ENCODE measurements around the gene PDXP. TPM values are rescaled to one million over a fixed set of nuclear protein-coding genes. Genes with fewer than 3 reads are reported as not detected.
A peak's percentile ranks its signal among the peaks of the same experiment; 100 is the strongest.

Gene PDXP
- total and polyA plus RNA-seq, 2 donors (not counting 1 experiment from before 2014, with no cell fraction given), result 4.0 to 7.9 TPM

- Histone ChIP-seq H3K27ac (ENCODE audit: insufficient read depth, low read length) (no peak overlapping the region), H3K4me3 (replicated peaks in 1 of 4; ENCODE audit: control extremely low read depth in 1 of 4, insufficient read depth in 1 of 4, low read depth in 3 of 4, low read length in 4 of 4) (no peak overlapping the region), H2AFZ (ENCODE audit: low read length) (no peak overlapping the region), H3K9ac (ENCODE audit: insufficient read depth, low read length) (no peak overlapping the region), H3K4me1 (ENCODE audit: control insufficient read depth, extremely low read depth, insufficient read depth, low read length) (no peaks in the 10 kb centered on the region), H3K4me2 (ENCODE audit: extremely low read depth, insufficient read depth, low read length) (no peak overlapping the region), H3K27me3 (ENCODE audit: control insufficient read depth, insufficient read depth, low read length) (no peaks in the 10 kb centered on the region), H3K79me2 (ENCODE audit: control insufficient read depth, insufficient read depth, low read length) (no peaks in the 10 kb centered on the region), H4K20me1 (ENCODE audit: control insufficient read depth, extremely low read depth, insufficient read depth, low read length) (no peaks in the 10 kb centered on the region), H3K36me3 (ENCODE audit: control insufficient read depth, insufficient read depth, low read length) (peaks cover 21% of the 10 kb centered on the region), H3K9me3 (ENCODE audit: control insufficient read depth, insufficient read depth, low read depth, low read length) (no peaks in the 10 kb centered on the region)
- DNase-seq (ENCODE audit: low read depth in 2 of 2), result peak in 1 of 2 donors; percentile 59
- no peak for TF ChIP-seq CTCF (conservative IDR thresholded peaks at IDR 0.05 in 1 of 2, IDR thresholded peaks at IDR 0.05 in 1 of 2; ENCODE audit: low read depth in 1 of 2, low read length in 2 of 2)
- TF ChIP-seq EZH2 (IDR thresholded peaks at IDR 0.05; ENCODE audit: low read length, missing control alignments), result no peak
Measured at GRCh38 chr22:37626144-37626543, 32.4 kb upstream of the PDXP start.

GRCh38 chr22:37626556-37627075 is 31.9 kb upstream of the PDXP start:
- Histone ChIP-seq H2AFZ (ENCODE audit: low read length) (no peak overlapping the region), H3K9ac (ENCODE audit: insufficient read depth, low read length) (no peak overlapping the region), H3K79me2 (ENCODE audit: control insufficient read depth, insufficient read depth, low read length) (no peaks in the 10 kb centered on the region), H3K27ac (ENCODE audit: insufficient read depth, low read length) (no peak overlapping the region), H3K36me3 (ENCODE audit: control insufficient read depth, insufficient read depth, low read length) (peaks cover 20% of the 10 kb centered on the region), H3K9me3 (ENCODE audit: control insufficient read depth, insufficient read depth, low read depth, low read length) (no peaks in the 10 kb centered on the region), H3K27me3 (ENCODE audit: control insufficient read depth, insufficient read depth, low read length) (no peaks in the 10 kb centered on the region), H3K4me3 (replicated peaks in 1 of 4; ENCODE audit: control extremely low read depth in 1 of 4, insufficient read depth in 1 of 4, low read depth in 3 of 4, low read length in 4 of 4) (no peak overlapping the region), H3K4me1 (ENCODE audit: control insufficient read depth, extremely low read depth, insufficient read depth, low read length) (no peaks in the 10 kb centered on the region), H4K20me1 (ENCODE audit: control insufficient read depth, extremely low read depth, insufficient read depth, low read length) (no peaks in the 10 kb centered on the region), H3K4me2 (ENCODE audit: extremely low read depth, insufficient read depth, low read length) (no peak overlapping the region)
- no peak for TF ChIP-seq CTCF (conservative IDR thresholded peaks at IDR 0.05 in 1 of 2, IDR thresholded peaks at IDR 0.05 in 1 of 2; ENCODE audit: low read depth in 1 of 2, low read length in 2 of 2)
- no peak for TF ChIP-seq EZH2 (IDR thresholded peaks at IDR 0.05; ENCODE audit: low read length, missing control alignments)
- no peak for DNase-seq (ENCODE audit: low read depth in 2 of 2)

- Histone ChIP-seq H3K4me3 (replicated peaks in 1 of 4; ENCODE audit: control extremely low read depth in 1 of 4, insufficient read depth in 1 of 4, low read depth in 3 of 4, low read length in 4 of 4) (no peak overlapping the region), H3K27me3 (ENCODE audit: control insufficient read depth, insufficient read depth, low read length) (no peaks in the 10 kb centered on the region), H4K20me1 (ENCODE audit: control insufficient read depth, extremely low read depth, insufficient read depth, low read length) (no peaks in the 10 kb centered on the region), H3K4me1 (ENCODE audit: control insufficient read depth, extremely low read depth, insufficient read depth, low read length) (no peaks in the 10 kb centered on the region), H3K36me3 (ENCODE audit: control insufficient read depth, insufficient read depth, low read length) (peaks cover 19% of the 10 kb centered on the region), H2AFZ (ENCODE audit: low read length) (no peak overlapping the region), H3K9ac (ENCODE audit: insufficient read depth, low read length) (no peak overlapping the region), H3K9me3 (ENCODE audit: control insufficient read depth, insufficient read depth, low read depth, low read length) (no peaks in the 10 kb centered on the region), H3K4me2 (ENCODE audit: extremely low read depth, insufficient read depth, low read length) (no peak overlapping the region), H3K79me2 (ENCODE audit: control insufficient read depth, insufficient read depth, low read length) (no peaks in the 10 kb centered on the region), H3K27ac (ENCODE audit: insufficient read depth, low read length) (no peak overlapping the region)
- DNase-seq (ENCODE audit: low read depth in 2 of 2), result no peak
- TF ChIP-seq CTCF (conservative IDR thresholded peaks at IDR 0.05 in 1 of 2, IDR thresholded peaks at IDR 0.05 in 1 of 2; ENCODE audit: low read depth in 1 of 2, low read length in 2 of 2) (no peak), EZH2 (IDR thresholded peaks at IDR 0.05; ENCODE audit: low read length, missing control alignments) (no peak)
Measured at GRCh38 chr22:37627121-37627520, 31.4 kb upstream of the PDXP start.
